Liver (tissue), 2 donors: ENCODE data around the gene HSPG2.

Source experiments
- CTCF ChIP-seq: fragments of 150-350 bp; IDR thresholded peaks from 2 replicates; pipeline ENCODE4 v1.5.1; 2017; ENCODE audit warnings: improper control_type of control experiment, low read depth, low read length; ENCODE audit not compliant: missing input control
- MAX ChIP-seq: IDR thresholded peaks from 2 replicates; pipeline ENCODE4 v1.6.1; 2016; ENCODE audit warnings: antibody characterized with exemption
- donor health status: healthy.

GRCh38 chr1:21878009-21878773, 58.9 kb downstream of the HSPG2 start:
- TF ChIP-seq CTCF, result no peak
- TF ChIP-seq MAX, result no peak
